Measurements from ENCODE around the gene DNER.
"Not testable (repeated sequence)": the region's sequence is repeated elsewhere in the genome, so short reads cannot be mapped to it uniquely, and the experiment has no call there.

The DNER gene

GRCh38 chr2:229714080-229714735 is at the start of gene DNER:
Gene DNER (minus strand): TSS chr2:229714555. CDS start chr2:229714423, 132 bp downstream.
- in situ Hi-C loops (cut with HindIII; ENCODE audit: low sequenced_read_pairs) = no loop called here

GRCh38 chr2:229761663-229762062 is 47.3 kb upstream of the DNER start:
- in situ Hi-C loops (cut with HindIII; ENCODE audit: low sequenced_read_pairs) = no loop called here

- in situ Hi-C loops (cut with HindIII; ENCODE audit: low sequenced_read_pairs) = not testable (repeated sequence)
These were observed 43.1 kb upstream of the DNER start for GRCh38 chr2:229757462-229757861.

- in situ Hi-C loops (cut with HindIII; ENCODE audit: low sequenced_read_pairs) = no loop called here
These were observed 38.8 kb upstream of the DNER start for GRCh38 chr2:229752970-229753729.

GRCh38 chr2:229749779-229750178 is 35.4 kb upstream of the DNER start:
- in situ Hi-C loops (cut with HindIII; ENCODE audit: low sequenced_read_pairs) = no loop called here

GRCh38 chr2:229748950-229749349 is 34.6 kb upstream of the DNER start:
- in situ Hi-C loops (cut with HindIII; ENCODE audit: low sequenced_read_pairs) = no loop called here

- in situ Hi-C loops (cut with HindIII; ENCODE audit: low sequenced_read_pairs) = not testable (repeated sequence)
These were observed 28.3 kb upstream of the DNER start for GRCh38 chr2:229742691-229743090.

GRCh38 chr2:229740279-229740678 is 25.9 kb upstream of the DNER start:
- in situ Hi-C loops (cut with HindIII; ENCODE audit: low sequenced_read_pairs) = no loop called here

GRCh38 chr2:229738024-229738625 is 23.8 kb upstream of the DNER start:
- in situ Hi-C loops (cut with HindIII; ENCODE audit: low sequenced_read_pairs) = no loop called here

GRCh38 chr2:229734410-229734809 is 20.1 kb upstream of the DNER start:
- in situ Hi-C loops (cut with HindIII; ENCODE audit: low sequenced_read_pairs) = no loop called here

- in situ Hi-C loops (cut with HindIII; ENCODE audit: low sequenced_read_pairs) = no loop called here
These were observed 19.4 kb upstream of the DNER start for GRCh38 chr2:229733611-229734245.

GRCh38 chr2:229732897-229733296 is 18.5 kb upstream of the DNER start:
- in situ Hi-C loops (cut with HindIII; ENCODE audit: low sequenced_read_pairs) = no loop called here

GRCh38 chr2:229731916-229732315 is 17.6 kb upstream of the DNER start:
- in situ Hi-C loops (cut with HindIII; ENCODE audit: low sequenced_read_pairs) = no loop called here

- in situ Hi-C loops (cut with HindIII; ENCODE audit: low sequenced_read_pairs) = no loop called here
These were observed 17.0 kb upstream of the DNER start for GRCh38 chr2:229731363-229731762.

GRCh38 chr2:229728370-229728769 is 14.0 kb upstream of the DNER start:
- in situ Hi-C loops (cut with HindIII; ENCODE audit: low sequenced_read_pairs) = no loop called here

- in situ Hi-C loops (cut with HindIII; ENCODE audit: low sequenced_read_pairs) = no loop called here
These were observed 12.3 kb upstream of the DNER start for GRCh38 chr2:229726643-229727042.

GRCh38 chr2:229725716-229726574 is 11.6 kb upstream of the DNER start:
- in situ Hi-C loops (cut with HindIII; ENCODE audit: low sequenced_read_pairs) = no loop called here

GRCh38 chr2:229723192-229723591 is 8.8 kb upstream of the DNER start:
- in situ Hi-C loops (cut with HindIII; ENCODE audit: low sequenced_read_pairs) = not testable (repeated sequence)

GRCh38 chr2:229719926-229720647 is 5.7 kb upstream of the DNER start:
- in situ Hi-C loops (cut with HindIII; ENCODE audit: low sequenced_read_pairs) = no loop called here

GRCh38 chr2:229718057-229718456 is 3.7 kb upstream of the DNER start:
- in situ Hi-C loops (cut with HindIII; ENCODE audit: low sequenced_read_pairs) = no loop called here

All from DLD1 (cell line).